GM20000 (cell line): Measurements from ENCODE around the gene TGIF2.
A peak's percentile ranks its signal among the peaks of the same experiment; 100 is the strongest.

ENCODE experiments used
- DNase-seq: peaks from one replicate; pipeline ENCODE4 v3.0.0; 2012; ENCODE audit warnings: low spot score
- CTCF ChIP-seq: IDR thresholded peaks from 2 replicates; pipeline ENCODE4 v1.5.1; 2012; ENCODE audit warnings: mild to moderate bottlenecking, control low read depth; ENCODE audit errors: extremely low read depth, missing control alignments

The TGIF2 gene

GRCh38 chr20:36620917-36621316 is 47.5 kb downstream of the TGIF2 start:
- no peak for DNase-seq
- TF ChIP-seq CTCF, result no peak

GRCh38 chr20:36623444-36623843 is 50.0 kb downstream of the TGIF2 start:
- DNase-seq, result no peak
- TF ChIP-seq CTCF, result no peak

GRCh38 chr20:36624068-36624943 is 50.9 kb downstream of the TGIF2 start:
- TF ChIP-seq CTCF, result no peak
- DNase-seq, result no peak

- TF ChIP-seq CTCF, result no peak
- DNase-seq, result no peak
Observed at GRCh38 chr20:36624944-36625324, 51.5 kb downstream of the TGIF2 start.

GRCh38 chr20:36628076-36628475 is 54.7 kb downstream of the TGIF2 start:
- no peak for DNase-seq
- TF ChIP-seq CTCF, result no peak

GRCh38 chr20:36629719-36630681 is 56.6 kb downstream of the TGIF2 start:
- peak; percentile 65 for DNase-seq
- TF ChIP-seq CTCF, result no peak

- no peak for DNase-seq
- no peak for TF ChIP-seq CTCF
Observed at GRCh38 chr20:36631646-36632045, 58.2 kb downstream of the TGIF2 start.
